Endothelial cell of umbilical vein (primary cell): Measurements from ENCODE around the gene CXorf38. TPM values are rescaled to one million over a fixed set of nuclear protein-coding genes. Genes with fewer than 3 reads are reported as not detected.

Experiments
- Bru-seq: library from RNA; stranded (reverse); fragments of 400-500 nt; gene quantifications from one replicate; lab custom pipeline; 2021; lab: Mats Ljungman, UMichigan
- BruChase-seq, 2 experiments: library from RNA; stranded (reverse); fragments of 400-500 nt; gene quantifications; one replicate each; lab custom pipeline; 2021; lab: Mats Ljungman, UMichigan
- BruUV-seq: library from RNA; stranded (reverse); fragments of 400-500 nt; replicated peaks from 2 replicates; lab custom pipeline; 2021; lab: Mats Ljungman, UMichigan
- CTCF ChIA-PET: fragments of 300-600, 350-600 bp; sonication (Branson Sonifier 250); formaldehyde crosslinking; loops from one replicate; lab custom pipeline; 2021; ENCODE audit warnings: antibody characterized with exemption, inconsistent platforms; lab: Charles Lee
- POLR2A ChIA-PET: fragments of 300-600, 350-600 bp; sonication (Branson Sonifier 250); formaldehyde crosslinking; loops from one replicate; lab custom pipeline; 2021; ENCODE audit warnings: antibody characterized with exemption, inconsistent platforms; lab: Charles Lee
- DNase-seq: peaks from one replicate; pipeline ENCODE4 v3.0.0-alpha.2; 2011; ENCODE audit warnings: low read depth, low spot score
- FAIRE-seq: peaks from 2 replicates; lab custom pipeline; 2011; peaks lifted over from hg19 to GRCh38; lab: Jason Lieb, UNC
- H2AFZ ChIP-seq: 2 replicates; pipeline ENCODE4 v1.6.0; 2012; ENCODE audit warnings: low read depth, low read length, control low read depth, inconsistent platforms
- H3K27ac ChIP-seq: 2 replicates; pipeline ENCODE4 v1.5.1; 2011; ENCODE audit warnings: low read depth, mild to moderate bottlenecking, control low read depth, low read length, moderate library complexity; ENCODE audit not compliant: insufficient read depth
- H3K27me3 ChIP-seq, 2 experiments: 2 replicates each; pipeline versions ENCODE4 v1.6.0 to v1.6.1; 2011; ENCODE audit warnings: low read length in 2 of 2, mixed read lengths in 1 of 2; ENCODE audit not compliant: control insufficient read depth in 2 of 2, insufficient read depth in 2 of 2
- H3K36me3 ChIP-seq, 2 experiments: 2 replicates in 1 of 2; 3 replicates in 1 of 2; pipeline ENCODE4 v1.5.1; 2011; ENCODE audit warnings: low read length in 2 of 2, mild to moderate bottlenecking in 1 of 2, moderate library complexity in 1 of 2; ENCODE audit not compliant: control insufficient read depth in 2 of 2, insufficient read depth in 2 of 2; ENCODE audit errors: extremely low read depth in 1 of 2
- H3K4me1 ChIP-seq: 3 replicates; pipeline ENCODE4 v1.5.1; 2011; ENCODE audit warnings: mild to moderate bottlenecking, low read length; ENCODE audit not compliant: control insufficient read depth, insufficient read depth; ENCODE audit errors: extremely low read depth
- H3K4me2 ChIP-seq: 2 replicates; pipeline ENCODE4 v1.6.1; 2011; ENCODE audit warnings: low read length, control low read depth, mixed read lengths; ENCODE audit not compliant: insufficient read depth
- H3K4me3 ChIP-seq, 3 experiments: fragments of 200-600 bp in 1 of 3; sonication (generic), shearing (Covaris generic) in 1 of 3; replicated peaks in 1 of 3; 2 replicates each; pipeline ENCODE4 v1.5.1; 2011 to 2016; ENCODE audit warnings: control low read depth in 3 of 3, low read length in 3 of 3, mild to moderate bottlenecking in 2 of 3, inconsistent platforms in 1 of 3, low read depth in 1 of 3, moderate library complexity in 1 of 3; ENCODE audit not compliant: insufficient read depth in 1 of 3
- H3K79me2 ChIP-seq: 2 replicates; pipeline ENCODE4 v1.6.0; 2012; ENCODE audit warnings: low read length, inconsistent platforms; ENCODE audit not compliant: control insufficient read depth, insufficient read depth
- H3K9ac ChIP-seq: replicated peaks from 2 replicates; pipeline ENCODE3; 2011; ENCODE audit warnings: low read length, control low read depth; ENCODE audit not compliant: insufficient read depth; ENCODE audit errors: extremely low read depth
- H3K9me1 ChIP-seq: replicated peaks from 3 replicates; pipeline ENCODE4 v1.6.0; 2011; ENCODE audit warnings: mild to moderate bottlenecking, low read length; ENCODE audit not compliant: control insufficient read depth, insufficient read depth; ENCODE audit errors: extremely low read depth
- H3K9me3 ChIP-seq: replicated peaks from 2 replicates; pipeline ENCODE4 v1.5.1; 2012; ENCODE audit warnings: low read length, inconsistent platforms; ENCODE audit not compliant: control insufficient read depth, insufficient read depth
- H4K20me1 ChIP-seq: replicated peaks from 2 replicates; pipeline ENCODE3; 2011; ENCODE audit warnings: mild to moderate bottlenecking, low read length; ENCODE audit not compliant: control insufficient read depth, insufficient read depth; ENCODE audit errors: extremely low read depth
- MAX ChIP-seq: IDR thresholded peaks from 2 replicates; pipeline ENCODE4 v1.6.1; 2011; ENCODE audit not compliant: insufficient read depth, insufficient read length
- POLR2A ChIP-seq: IDR thresholded peaks from 2 replicates; pipeline ENCODE4 v1.6.1; 2012; ENCODE audit warnings: low read depth, mild to moderate bottlenecking, control low read depth, low read length
- POLR2AphosphoS5 ChIP-seq: IDR thresholded peaks from 2 replicates; pipeline ENCODE4 v1.6.1; 2012; ENCODE audit warnings: low read depth, mild to moderate bottlenecking, control low read depth, low read length, moderate library complexity; ENCODE audit not compliant: insufficient read depth
- dilution Hi-C: fragments of 300-500 bp; cut with MboI; formaldehyde crosslinking; loops from one replicate; pipeline ENCODE4 v1.15.0; 2019; ENCODE audit warnings: low sequenced_read_pairs; ENCODE audit not compliant: extremely low pct_ligation_motif_present
- intact Hi-C: fragments of 100-400 bp; cut with micrococcal nuclease; formaldehyde crosslinking; loops from one replicate; pipeline ENCODE4 v1.10.0; 2022
- long read RNA-seq: library from polyadenylated mRNA; stranded (forward); transcript quantifications from one replicate; pipeline ENCODE4 v2.0.0, GENCODE V29; 2021
- polyA minus RNA-seq, 3 experiments: library from RNA; depleted of rRNA, polyadenylated mRNA; stranded (reverse); fragments of >200 nt; gene quantifications; 1 replicate in 1 of 3; 2 replicates in 2 of 3; pipeline ENCODE4 v1.2.3, GENCODE V29; 2011
- polyA plus RNA-seq, 4 experiments: library from polyadenylated mRNA; depleted of rRNA in 3 of 4; stranded (reverse) in 3 of 4; unstranded in 1 of 4; fragments of >200 nt; gene quantifications; 2 replicates each; pipeline versions ENCODE4 v1.2.1 to v1.2.3, GENCODE V29; 2011 to 2012; ENCODE audit warnings: missing spikeins in 1 of 4
- total RNA-seq: library from RNA; stranded (reverse); gene quantifications from 2 replicates; pipeline ENCODE4 v1.2.3, GENCODE V29; 2021

Gene CXorf38
- total RNA-seq = 12.1 and 12.4 TPM in 2 replicates
- 5.2 and 5.9 TPM in 2 replicates for polyA plus RNA-seq
- 6.4 and 6.6 TPM in 2 replicates for polyA plus RNA-seq (2011; cell fraction: cytosol; rRNA removed)
- polyA plus RNA-seq (2011; cell fraction: nucleus; rRNA removed) = 8.4 and 10.6 TPM in 2 replicates
- 10.6 and 11.9 TPM in 2 replicates for polyA plus RNA-seq (2012)
- 5.6 and 7.1 TPM in 2 replicates for polyA minus RNA-seq
- polyA minus RNA-seq (2011; cell fraction: cytosol; rRNA and poly(A)+ RNA removed) = 6.1 TPM
- 4.5 and 6.4 TPM in 2 replicates for polyA minus RNA-seq (2011; cell fraction: nucleus; rRNA and poly(A)+ RNA removed)
- Bru-seq, nascent RNA = percentile 71 among the genes with signal in this experiment
- percentile 81 among the genes with signal in this experiment for BruChase-seq, experiment 1, labeled RNA remaining after a 6-hour chase
- BruChase-seq, experiment 2, labeled RNA remaining after a 2-hour chase = percentile 74 among the genes with signal in this experiment
- long read RNA-seq, transcript CXorf38-201 (7 exons, 2,118 nt) = major isoform, 11 of 24 reads
- long read RNA-seq, partial matches to known transcripts = 1 of 24 reads
- long read RNA-seq, other reads (novel, unspliced or antisense) = 12 of 24 reads

GRCh38 chrX:40647307-40648197 is at the start of gene CXorf38:
CXorf38 (minus strand) TSS chrX:40647561; CDS start chrX:40647520, 41 bp downstream.
- Histone ChIP-seq H3K27ac (peak within 1 kb of the TSS; percentile 64), H3K79me2 (peaks cover 36% of the 10 kb centered on the region), H3K9ac (peak within 1 kb of the TSS; percentile 78), H3K36me3 (no peaks in the 10 kb centered on the region), H4K20me1 (no peaks in the 10 kb centered on the region), H3K9me1 (no peaks in the 10 kb centered on the region), H3K4me1 (peaks cover 21% of the 10 kb centered on the region), H2AFZ (peak within 1 kb of the TSS; percentile 15), H3K4me3 (peak within 1 kb of the TSS; percentile 78 to 82 (median 81)), H3K9me3 (no peaks in the 10 kb centered on the region), H3K4me2 (peak within 1 kb of the TSS; percentile 91), H3K27me3 (no peaks in the 10 kb centered on the region)
- intact Hi-C loops = loop anchor here (2.0 kb wide), 1 partner anchor 103 kb away; no protein-coding TSS in a partner anchor
- CTCF ChIA-PET = interaction anchor here (1.0 to 2.5 kb wide), 2 partner anchors 104 to 468 kb away, joined by 3 to 17 read pairs; no protein-coding TSS in a partner anchor
- TF ChIP-seq POLR2A (peak; percentile 83), POLR2AphosphoS5 (peak; percentile 87), MAX (no peak)
- no TSS peak for BruUV-seq
- DNase-seq (peak; percentile 90), FAIRE-seq (peak; percentile 81)
- POLR2A ChIA-PET = no interaction called here
- dilution Hi-C loops = no loop called here
